ENCODE measurements around the gene ORM2.

GRCh38 chr9:114364134-114365041 lies 34.7 kb downstream of the ORM2 start:
- TF ChIP-seq CTCF (IDR thresholded peaks at IDR 0.05) = no peak
- no peak for TF ChIP-seq EZH2 (IDR thresholded peaks at IDR 0.05)

Measured in neural progenitor cell (in vitro differentiated cells).